MM.1S (cell line): Measurements from ENCODE around the gene THAP10.
A peak's percentile ranks its signal among the peaks of the same experiment; 100 is the strongest.

ENCODE experiments used
- DNase-seq: peaks from one replicate; pipeline ENCODE4 v3.0.0-alpha.2; 2015
- H2AFZ ChIP-seq: fragments of 300-600 bp; sonication (generic); 2 replicates; pipeline ENCODE4 v1.6.0; 2016; ENCODE audit warnings: antibody characterized with exemption, low read length
- H3F3A ChIP-seq: fragments of 300-600 bp; sonication (generic); 2 replicates; pipeline ENCODE4 v1.6.1; 2016; ENCODE audit warnings: mild to moderate bottlenecking, antibody characterized with exemption, low read length, moderate library complexity, mixed read lengths; ENCODE audit not compliant: insufficient read depth
- H3K27ac ChIP-seq: fragments of 300-600 bp; sonication (generic); 2 replicates; pipeline ENCODE4 v1.5.1; 2016; ENCODE audit warnings: mild to moderate bottlenecking, low read length
- H3K27me3 ChIP-seq: fragments of 300-600 bp; sonication (generic); replicated peaks from 2 replicates; pipeline ENCODE4 v1.6.0; 2016; ENCODE audit warnings: low read length; ENCODE audit not compliant: insufficient read depth
- H3K36me3 ChIP-seq: fragments of 300-600 bp; sonication (generic); replicated peaks from 2 replicates; pipeline ENCODE4 v1.6.1; 2016; ENCODE audit warnings: mild to moderate bottlenecking, low read length, mixed read lengths; ENCODE audit not compliant: insufficient read depth
- H3K4me1 ChIP-seq: fragments of 300-600 bp; sonication (generic); 2 replicates; pipeline ENCODE4 v1.6.1; 2016; ENCODE audit warnings: low read length, mixed read lengths
- H3K4me2 ChIP-seq: fragments of 300-600 bp; sonication (generic); 2 replicates; pipeline ENCODE4 v1.6.0; 2016; ENCODE audit warnings: low read depth, low read length
- H3K4me3 ChIP-seq: fragments of 300-600 bp; sonication (generic); 2 replicates; pipeline ENCODE4 v1.5.1; 2016; ENCODE audit warnings: low read length, mixed read lengths
- H3K79me2 ChIP-seq: fragments of 300-600 bp; sonication (generic); 2 replicates; pipeline ENCODE4 v1.6.1; 2016; ENCODE audit warnings: mixed run types, low read length, mixed read lengths
- H3K9ac ChIP-seq: fragments of 300-600 bp; sonication (generic); 2 replicates; pipeline ENCODE4 v1.6.1; 2016; ENCODE audit warnings: low read length, mixed read lengths
- H3K9me2 ChIP-seq: fragments of 300-600 bp; sonication (generic); replicated peaks from 2 replicates; pipeline ENCODE4 v1.6.1; 2016; ENCODE audit warnings: mild to moderate bottlenecking, low read length, mixed read lengths; ENCODE audit not compliant: insufficient read depth
- H3K9me3 ChIP-seq: fragments of 300-600 bp; sonication (generic); replicated peaks from 2 replicates; pipeline ENCODE4 v1.6.1; 2016; ENCODE audit warnings: mild to moderate bottlenecking, low read length, mixed read lengths; ENCODE audit not compliant: insufficient read depth
- H4K20me1 ChIP-seq: fragments of 300-600 bp; sonication (generic); 2 replicates; pipeline ENCODE4 v1.6.1; 2016; ENCODE audit warnings: mild to moderate bottlenecking, low read length, moderate library complexity, mixed read lengths; ENCODE audit not compliant: insufficient read depth
- CTCF ChIP-seq: fragments of 300-600 bp; sonication (generic); IDR thresholded peaks from 2 replicates; pipeline ENCODE4 v1.5.1; 2016; ENCODE audit warnings: antibody characterized with exemption, low read length, mixed read lengths
- EZH2 ChIP-seq: fragments of 300-600 bp; sonication (generic); optimal IDR thresholded peaks from 2 replicates; pipeline ENCODE3; 2017; ENCODE audit warnings: low read depth, mild to moderate bottlenecking, antibody characterized with exemption, low read length, mixed read lengths
- EZH2phosphoT487 ChIP-seq: fragments of 300-600 bp; sonication (generic); IDR thresholded peaks from 2 replicates; pipeline ENCODE4 v1.6.1; 2018; ENCODE audit warnings: antibody characterized with exemption, low read length

The THAP10 gene

GRCh38 chr15:70907784-70908471 lies 15.7 kb upstream of the THAP10 start:
- no peaks in the 10 kb centered on the region; the same call in 1 of the 2 replicates for H3K9me3 ChIP-seq
- H2AFZ ChIP-seq: no peak overlapping the region
- H3K4me3 ChIP-seq: no peak overlapping the region
- no peak overlapping the region for H3K4me2 ChIP-seq
- H3K79me2 ChIP-seq: no peaks in the 10 kb centered on the region
- H3K27ac ChIP-seq: no peak overlapping the region
- H3K9me2 ChIP-seq: no peaks in the 10 kb centered on the region
- peaks cover 4% of the 10 kb centered on the region for H3K4me1 ChIP-seq
- no peaks in the 10 kb centered on the region for H3K27me3 ChIP-seq
- no peak for DNase-seq
- no peaks in the 10 kb centered on the region for H3F3A ChIP-seq
- no peaks in the 10 kb centered on the region for H4K20me1 ChIP-seq
- no peaks in the 10 kb centered on the region for H3K36me3 ChIP-seq
- TF ChIP-seq EZH2 (no peak), CTCF (peak; percentile 32), EZH2phosphoT487 (no peak)
- no peak overlapping the region for H3K9ac ChIP-seq

GRCh38 chr15:70906842-70907241 lies 14.6 kb upstream of the THAP10 start:
- no peak for TF ChIP-seq EZH2phosphoT487
- no peak for TF ChIP-seq CTCF
- no peak for TF ChIP-seq EZH2
- no peaks in the 10 kb centered on the region for H3F3A ChIP-seq
- no peaks in the 10 kb centered on the region for H3K9me2 ChIP-seq
- no peak for DNase-seq
- H3K27ac ChIP-seq: no peak overlapping the region
- H3K4me3 ChIP-seq: no peak overlapping the region
- no peaks in the 10 kb centered on the region for H4K20me1 ChIP-seq
- H3K4me2 ChIP-seq: no peak overlapping the region
- H3K4me1 ChIP-seq: no peaks in the 10 kb centered on the region
- H3K9ac ChIP-seq: no peak overlapping the region
- no peaks in the 10 kb centered on the region for H3K27me3 ChIP-seq
- H3K79me2 ChIP-seq: no peaks in the 10 kb centered on the region
- H2AFZ ChIP-seq: no peak overlapping the region
- H3K36me3 ChIP-seq: no peaks in the 10 kb centered on the region
- no peaks in the 10 kb centered on the region; the same call in 1 of the 2 replicates for H3K9me3 ChIP-seq

- TF ChIP-seq EZH2phosphoT487 (no peak), EZH2 (no peak), CTCF (no peak)
- no peaks in the 10 kb centered on the region for H3K79me2 ChIP-seq
- no peaks in the 10 kb centered on the region for H3K9me3 ChIP-seq
- H3K27ac ChIP-seq: no peak overlapping the region
- H3K4me2 ChIP-seq: no peak overlapping the region
- H3K4me3 ChIP-seq: no peak overlapping the region
- H3K27me3 ChIP-seq: no peaks in the 10 kb centered on the region
- no peaks in the 10 kb centered on the region for H3F3A ChIP-seq
- H3K36me3 ChIP-seq: no peaks in the 10 kb centered on the region
- no peaks in the 10 kb centered on the region for H3K4me1 ChIP-seq
- no peaks in the 10 kb centered on the region for H4K20me1 ChIP-seq
- H2AFZ ChIP-seq: no peak overlapping the region
- no peak overlapping the region for H3K9ac ChIP-seq
- no peak for DNase-seq
- H3K9me2 ChIP-seq: no peaks in the 10 kb centered on the region
Measured at GRCh38 chr15:70902107-70902506, 9.9 kb upstream of the THAP10 start.
